HG03135 (cell line): Measurements from ENCODE around the gene MOSPD3.

ENCODE experiments used
- ATAC-seq: cut with Tn5 transposase; IDR thresholded peaks from one replicate; pipeline ENCODE4 v1.9.1; 2021; ENCODE audit warnings: mild to moderate bottlenecking, moderate library complexity; ENCODE audit not compliant: unreplicated experiment

Gene MOSPD3

DNA sequence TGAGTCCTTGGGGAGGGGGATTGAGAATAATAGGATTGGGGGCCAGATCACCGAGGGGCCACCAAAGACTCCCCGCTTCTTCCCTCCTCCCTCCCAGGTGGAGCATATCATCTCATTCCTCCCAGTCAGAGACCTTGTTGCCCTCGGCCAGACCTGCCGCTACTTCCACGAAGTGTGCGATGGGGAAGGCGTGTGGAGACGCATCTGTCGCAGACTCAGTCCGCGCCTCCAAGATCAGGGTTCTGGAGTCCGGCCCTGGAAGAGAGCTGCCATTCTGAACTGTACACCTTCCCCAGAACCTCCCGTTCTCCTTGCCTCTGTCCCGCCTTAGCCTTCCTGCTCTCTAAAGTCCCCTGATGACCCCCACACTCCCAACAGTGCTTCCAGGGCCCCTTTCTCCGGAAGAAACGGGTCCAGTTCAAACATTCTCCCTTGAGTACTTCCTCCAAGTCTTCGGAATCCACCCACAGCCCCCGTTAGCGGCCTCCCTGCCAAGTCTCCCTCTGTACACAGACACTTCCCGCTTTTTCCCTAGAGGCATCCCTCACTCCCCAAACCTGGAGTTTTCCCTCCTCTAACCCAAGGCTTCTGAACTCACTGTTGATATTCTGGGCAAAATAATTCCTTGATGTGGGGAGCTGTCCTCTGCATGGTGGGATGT lies 22.1 kb upstream of the MOSPD3 start:
- no peak for ATAC-seq

DNA sequence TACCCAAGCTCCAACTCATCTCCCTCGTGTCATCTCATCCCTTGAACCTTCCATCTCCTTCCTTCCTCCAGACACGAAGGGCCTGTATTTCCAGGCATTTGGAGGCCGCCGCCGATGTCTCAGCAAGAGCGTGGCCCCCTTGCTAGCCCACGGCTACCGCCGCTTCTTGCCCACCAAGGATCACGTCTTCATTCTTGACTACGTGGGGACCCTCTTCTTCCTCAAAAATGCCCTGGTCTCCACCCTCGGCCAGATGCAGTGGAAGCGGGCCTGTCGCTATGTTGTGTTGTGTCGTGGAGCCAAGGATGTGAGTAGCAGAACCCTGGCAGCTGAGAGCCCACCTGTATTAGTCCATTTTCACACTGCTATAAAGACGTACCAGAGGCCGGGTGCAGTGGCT lies 20.7 kb upstream of the MOSPD3 start:
- no peak for ATAC-seq

DNA sequence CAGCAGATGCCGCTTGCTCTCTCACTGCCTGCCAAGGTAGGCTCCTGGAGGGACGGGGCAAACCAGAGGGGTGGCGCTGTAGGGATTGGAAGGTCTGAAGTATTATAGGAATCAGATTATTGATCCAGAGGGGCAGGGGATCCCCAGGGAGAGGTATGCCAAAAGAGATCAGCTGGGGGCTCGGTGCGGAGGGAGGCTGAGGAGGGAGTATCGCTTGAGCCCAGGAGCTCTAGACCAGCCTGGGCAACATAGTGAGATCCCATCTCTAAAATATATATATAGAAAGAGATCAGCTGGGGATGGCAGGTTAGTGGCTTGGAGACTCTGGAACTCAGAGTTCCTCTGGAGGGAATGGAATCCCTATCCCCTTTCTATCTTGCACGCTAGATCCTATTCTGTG lies 17.2 kb upstream of the MOSPD3 start:
- no peak for ATAC-seq

DNA sequence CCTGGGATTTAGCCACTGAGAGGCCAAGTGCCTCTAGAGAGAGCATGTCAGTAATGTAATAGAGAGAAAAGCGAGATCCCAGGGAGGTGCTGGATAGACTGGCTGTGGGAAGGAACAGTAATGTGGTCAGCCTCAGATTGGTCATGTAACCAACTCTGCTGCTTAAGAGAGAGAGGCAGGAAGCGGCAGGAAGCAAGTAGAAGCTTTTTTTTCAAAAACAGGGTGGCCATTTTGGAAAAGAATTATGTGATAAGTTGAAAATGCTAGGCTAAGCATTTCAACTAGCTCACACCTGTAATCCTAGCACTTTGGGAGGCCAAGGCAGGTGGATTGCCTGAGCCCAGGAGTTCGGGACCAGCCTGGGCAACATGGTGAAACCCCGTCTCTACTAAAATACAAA lies 13.9 kb upstream of the MOSPD3 start:
- no peak for ATAC-seq

DNA sequence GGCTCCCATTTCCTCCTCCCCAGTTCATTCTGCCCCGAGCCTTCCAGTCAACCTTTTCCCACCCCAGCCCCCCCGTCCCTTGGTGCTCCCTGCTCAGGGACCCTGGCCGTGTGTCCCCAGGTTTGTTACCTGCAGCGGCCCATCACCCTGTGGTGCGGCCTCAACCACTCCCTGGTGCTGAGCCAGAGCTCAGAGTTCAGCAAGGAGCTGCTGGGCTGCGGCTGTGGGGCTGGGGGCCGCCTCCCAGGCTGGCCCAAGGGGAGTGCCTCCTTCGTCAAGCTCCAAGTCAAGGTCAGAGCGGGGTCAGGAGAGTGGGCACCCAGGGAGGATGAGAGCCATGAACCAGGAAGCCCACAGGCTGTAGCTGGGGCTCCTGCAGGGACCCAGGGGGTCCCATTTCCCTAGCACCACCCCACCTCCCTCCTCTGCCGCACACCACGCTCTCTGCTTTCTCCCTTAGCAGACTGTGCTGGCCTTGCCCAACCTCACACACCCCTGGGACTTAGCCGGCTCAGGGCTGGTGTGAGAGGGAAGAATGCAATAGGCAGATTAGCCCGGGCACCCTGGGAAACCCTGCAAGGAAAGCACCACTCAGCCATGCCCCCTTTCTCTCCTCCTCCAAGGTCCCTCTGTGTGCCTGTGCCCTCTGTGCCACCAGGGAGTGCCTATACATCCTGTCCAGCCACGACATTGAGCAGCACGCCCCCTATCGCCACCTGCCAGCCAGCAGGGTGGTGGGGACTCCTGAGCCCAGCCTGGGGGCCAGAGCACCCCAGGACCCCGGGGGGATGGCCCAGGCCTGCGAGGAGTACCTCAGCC lies 12.2 kb upstream of the MOSPD3 start:
- no peak for ATAC-seq

DNA sequence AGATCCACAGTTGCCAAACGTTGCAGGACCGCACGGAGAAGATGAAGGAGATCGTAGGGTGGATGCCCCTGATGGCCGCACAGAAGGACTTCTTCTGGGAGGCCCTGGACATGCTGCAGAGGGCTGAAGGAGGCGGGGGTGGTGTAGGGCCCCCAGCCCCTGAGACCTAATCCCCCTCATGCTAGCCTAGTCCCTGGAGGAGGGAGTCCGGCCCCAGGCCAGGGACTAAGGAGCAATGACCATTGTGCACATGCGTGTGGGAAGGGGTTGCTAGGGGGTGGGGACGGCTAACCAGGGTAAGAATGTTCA lies 11.7 kb upstream of the MOSPD3 start:
- no peak for ATAC-seq

DNA sequence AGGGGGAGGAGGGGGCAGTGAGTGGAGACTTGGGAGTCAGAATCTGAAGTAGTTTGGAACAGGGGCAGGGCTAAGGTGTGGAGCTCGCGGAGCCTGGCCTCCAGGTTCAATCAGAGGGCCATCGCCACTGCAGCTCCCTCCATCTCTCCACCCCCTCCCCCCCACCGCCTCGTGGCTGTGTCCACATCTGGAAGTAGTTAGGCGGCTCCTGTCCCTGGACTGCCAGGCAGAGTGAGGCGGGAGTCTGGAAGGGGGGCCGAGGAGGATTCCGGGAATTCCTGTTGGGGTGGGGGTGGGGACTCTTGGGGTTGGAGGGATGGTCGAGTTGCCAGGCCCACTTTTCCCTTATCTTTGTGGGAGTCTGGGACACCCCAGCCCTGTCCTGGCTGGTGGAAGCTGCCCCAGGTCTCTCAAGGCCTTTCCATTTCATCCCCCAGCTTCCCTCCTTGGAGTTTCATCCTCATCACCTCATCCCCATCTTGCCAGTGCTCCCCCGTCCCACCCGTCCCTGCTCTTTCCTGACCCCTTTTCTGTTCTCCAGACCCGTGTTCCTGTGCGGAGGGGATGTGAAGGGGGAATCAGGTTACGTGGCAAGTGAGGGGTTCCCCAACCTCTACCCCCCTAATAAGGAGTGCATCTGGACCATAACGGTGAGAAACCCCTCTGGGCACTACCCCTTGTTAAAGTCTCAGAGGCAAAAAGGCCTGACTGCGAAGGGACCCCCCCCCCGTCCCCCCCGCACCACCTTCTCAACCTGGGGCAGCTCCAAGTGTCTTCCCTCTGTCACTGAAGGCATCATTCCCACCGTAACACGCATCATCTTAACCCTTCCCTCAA lies 9.2 kb upstream of the MOSPD3 start:
- ATAC-seq = no peak

DNA sequence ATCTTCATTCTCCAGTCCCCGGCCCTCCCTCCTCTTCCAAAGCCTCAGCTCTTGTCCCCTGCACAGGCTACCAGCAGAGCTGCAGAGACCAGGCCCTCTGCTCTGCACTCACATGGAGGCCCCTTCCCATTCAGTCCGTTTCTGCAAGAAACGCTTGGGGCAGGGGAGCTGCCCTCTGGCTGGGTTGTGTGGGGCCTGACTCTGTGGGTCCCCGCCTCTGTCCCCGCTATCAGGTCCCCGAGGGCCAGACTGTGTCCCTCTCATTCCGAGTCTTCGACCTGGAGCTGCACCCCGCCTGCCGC lies 8.7 kb upstream of the MOSPD3 start:
- no peak for ATAC-seq

DNA sequence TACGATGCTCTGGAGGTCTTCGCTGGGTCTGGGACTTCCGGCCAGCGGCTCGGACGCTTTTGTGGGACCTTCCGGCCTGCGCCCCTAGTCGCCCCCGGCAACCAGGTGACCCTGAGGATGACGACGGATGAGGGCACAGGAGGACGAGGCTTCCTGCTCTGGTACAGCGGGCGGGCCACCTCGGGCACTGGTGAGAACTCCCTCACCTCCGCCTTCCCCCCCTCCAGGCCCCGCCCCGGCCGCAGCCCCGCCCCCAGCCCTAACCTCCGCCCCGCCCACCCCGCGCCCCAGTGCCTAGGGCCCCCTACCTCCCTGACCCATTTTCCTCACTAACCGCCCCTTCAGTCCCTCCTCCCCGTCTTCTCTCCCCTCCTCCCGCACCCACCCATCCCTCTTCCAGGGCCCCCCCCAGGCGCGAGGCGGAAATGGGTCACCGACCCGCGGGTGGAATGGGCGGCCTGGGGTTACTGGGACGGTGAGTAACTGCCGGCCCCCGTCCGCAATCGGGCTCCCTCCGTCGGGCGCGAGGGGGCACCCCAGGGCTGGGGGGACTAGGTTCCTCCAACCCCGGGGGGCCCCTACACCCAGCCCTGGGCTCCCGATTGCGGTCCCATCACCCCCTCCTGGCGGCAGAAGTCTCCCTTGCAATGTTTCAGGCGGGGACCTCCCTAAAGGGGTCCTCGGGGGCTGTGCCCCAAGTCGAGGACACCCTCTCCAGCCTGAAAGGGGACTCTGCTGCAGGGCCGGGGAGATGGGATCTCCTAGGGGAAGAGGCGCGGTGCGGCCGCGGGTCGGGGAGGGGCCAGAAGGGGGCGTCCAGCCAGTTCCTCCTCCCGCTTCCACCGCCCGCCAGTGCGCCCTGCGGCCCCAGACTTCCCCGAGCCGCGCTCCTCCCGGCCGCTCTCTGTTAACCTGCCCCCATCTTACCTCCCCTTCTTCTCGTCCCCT lies 8.0 kb upstream of the MOSPD3 start:
- ATAC-seq = no peak

DNA sequence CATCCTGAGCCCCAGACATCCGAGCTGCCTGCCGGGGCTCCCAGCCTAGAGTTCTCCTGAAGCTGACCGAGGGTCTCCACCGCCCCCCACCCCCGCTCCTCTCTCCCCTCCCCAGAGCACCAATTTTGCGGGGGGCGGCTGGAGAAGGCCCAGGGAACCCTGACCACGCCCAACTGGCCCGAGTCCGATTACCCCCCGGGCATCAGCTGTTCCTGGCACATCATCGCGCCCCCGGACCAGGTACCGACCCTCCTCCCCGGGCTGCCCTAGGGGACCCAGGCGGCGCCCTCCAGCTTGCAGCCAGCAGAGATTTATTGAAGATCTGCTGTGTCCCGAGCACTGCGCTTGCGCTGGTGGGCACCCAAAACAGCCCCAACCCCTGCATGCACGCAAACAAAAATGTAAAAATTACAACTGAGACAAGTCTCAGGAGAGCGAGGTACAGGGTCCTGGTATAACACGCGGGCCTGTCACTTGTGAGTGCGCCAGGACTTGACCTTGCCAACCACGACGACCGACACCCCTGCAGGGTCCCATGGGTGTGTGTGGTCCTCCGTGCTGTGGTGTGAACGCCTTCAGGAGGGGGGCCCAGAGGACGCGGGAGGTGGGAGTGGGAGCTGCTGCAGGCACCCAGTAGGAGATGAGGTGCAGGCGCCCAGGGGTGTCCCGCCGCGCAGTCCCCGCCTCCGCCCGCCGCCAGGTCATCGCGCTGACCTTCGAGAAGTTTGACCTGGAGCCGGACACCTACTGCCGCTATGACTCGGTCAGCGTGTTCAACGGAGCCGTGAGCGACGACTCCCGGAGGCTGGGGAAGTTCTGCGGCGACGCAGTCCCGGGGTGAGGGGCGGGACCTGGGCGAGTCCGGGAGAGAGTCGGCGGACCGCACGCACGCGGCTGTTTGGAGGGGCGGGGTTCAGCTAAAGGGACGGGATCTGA lies 7.1 kb upstream of the MOSPD3 start:
- no peak for ATAC-seq

DNA sequence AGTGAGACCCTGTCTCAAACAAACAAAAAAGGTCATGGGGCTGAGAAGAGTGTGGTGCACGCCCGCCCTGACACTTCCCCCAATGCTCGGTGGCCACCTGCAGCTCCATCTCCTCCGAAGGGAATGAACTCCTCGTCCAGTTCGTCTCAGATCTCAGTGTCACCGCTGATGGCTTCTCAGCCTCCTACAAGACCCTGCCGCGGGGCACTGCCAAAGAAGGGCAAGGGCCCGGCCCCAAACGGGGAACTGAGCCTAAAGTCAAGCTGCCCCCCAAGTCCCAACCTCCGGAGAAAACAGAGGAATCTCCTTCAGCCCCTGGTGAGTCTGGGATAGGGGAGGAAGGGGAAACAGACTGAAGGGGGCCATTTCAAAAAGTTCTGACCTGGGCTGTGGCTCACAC lies 6.0 kb upstream of the MOSPD3 start:
- ATAC-seq = no peak

DNA sequence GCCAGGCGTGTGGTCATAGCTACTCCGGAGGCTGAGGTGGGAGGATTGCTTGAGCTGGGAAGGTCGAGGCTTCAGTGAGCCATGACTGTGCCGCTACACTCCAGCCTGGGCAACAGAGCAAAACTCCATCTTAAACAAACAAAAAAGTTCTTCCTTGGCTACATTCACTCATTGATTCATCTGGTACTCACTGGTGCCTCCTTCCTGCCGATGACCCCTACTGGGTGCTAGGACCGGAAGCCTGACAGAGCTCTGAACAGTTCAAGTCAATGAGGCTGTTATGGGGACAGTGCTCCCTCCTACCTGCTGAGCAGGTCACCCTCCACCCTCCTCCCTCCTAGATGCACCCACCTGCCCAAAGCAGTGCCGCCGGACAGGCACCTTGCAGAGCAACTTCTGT lies 5.2 kb upstream of the MOSPD3 start:
- ATAC-seq = no peak

DNA sequence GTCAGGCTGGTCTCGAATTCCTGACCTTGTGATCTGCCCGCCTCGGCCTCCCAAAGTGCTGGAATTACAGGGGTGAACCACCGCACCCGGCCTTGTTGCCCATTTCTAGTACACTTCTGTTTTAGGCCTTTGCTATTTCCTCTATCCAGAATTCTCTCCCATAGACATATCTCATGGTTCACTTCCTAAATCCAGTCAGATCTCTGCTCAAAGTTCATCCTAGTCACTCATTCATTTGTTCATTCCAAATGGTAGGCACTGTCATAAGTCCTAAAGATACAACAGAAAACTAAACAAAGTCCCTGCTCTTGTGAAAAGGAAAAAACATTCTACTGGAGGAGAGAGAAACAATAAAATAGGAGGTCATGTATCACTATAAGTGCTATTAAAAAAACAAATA lies 2.4 kb upstream of the MOSPD3 start:
- no peak for ATAC-seq

DNA sequence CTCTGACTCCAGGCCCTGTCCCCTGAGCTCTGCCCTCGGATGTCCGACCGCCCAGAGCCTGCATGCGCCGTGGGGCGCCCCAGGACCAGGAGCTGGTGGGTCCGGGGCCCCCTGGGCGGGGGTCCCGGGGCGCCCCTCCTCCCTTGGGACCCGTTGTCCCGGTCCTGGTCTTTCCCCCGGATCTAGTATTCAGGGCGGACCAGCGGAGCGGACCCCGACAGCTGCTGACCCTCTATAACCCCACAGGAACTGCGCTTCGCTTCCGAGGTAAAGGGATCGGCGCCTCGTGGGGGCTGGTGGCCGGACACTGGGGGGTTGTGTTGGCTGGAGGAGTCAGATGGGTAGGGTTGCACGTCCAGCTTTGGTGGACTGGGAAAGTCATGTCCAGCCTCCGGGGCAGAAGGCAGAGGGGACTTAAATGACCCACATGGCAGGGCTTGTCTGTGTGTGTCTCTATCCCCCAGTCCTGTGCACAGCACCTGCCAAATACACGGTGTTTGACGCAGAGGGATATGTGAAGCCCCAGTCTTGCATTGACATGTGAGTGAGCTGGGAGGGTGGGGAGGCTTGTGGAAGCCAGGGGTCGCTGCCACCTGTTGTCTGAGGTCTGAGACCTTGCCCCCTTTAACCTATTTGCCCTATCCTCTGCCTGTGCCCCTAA lies 520 bp downstream of the MOSPD3 start:
- ATAC-seq = peak; percentile 4

DNA sequence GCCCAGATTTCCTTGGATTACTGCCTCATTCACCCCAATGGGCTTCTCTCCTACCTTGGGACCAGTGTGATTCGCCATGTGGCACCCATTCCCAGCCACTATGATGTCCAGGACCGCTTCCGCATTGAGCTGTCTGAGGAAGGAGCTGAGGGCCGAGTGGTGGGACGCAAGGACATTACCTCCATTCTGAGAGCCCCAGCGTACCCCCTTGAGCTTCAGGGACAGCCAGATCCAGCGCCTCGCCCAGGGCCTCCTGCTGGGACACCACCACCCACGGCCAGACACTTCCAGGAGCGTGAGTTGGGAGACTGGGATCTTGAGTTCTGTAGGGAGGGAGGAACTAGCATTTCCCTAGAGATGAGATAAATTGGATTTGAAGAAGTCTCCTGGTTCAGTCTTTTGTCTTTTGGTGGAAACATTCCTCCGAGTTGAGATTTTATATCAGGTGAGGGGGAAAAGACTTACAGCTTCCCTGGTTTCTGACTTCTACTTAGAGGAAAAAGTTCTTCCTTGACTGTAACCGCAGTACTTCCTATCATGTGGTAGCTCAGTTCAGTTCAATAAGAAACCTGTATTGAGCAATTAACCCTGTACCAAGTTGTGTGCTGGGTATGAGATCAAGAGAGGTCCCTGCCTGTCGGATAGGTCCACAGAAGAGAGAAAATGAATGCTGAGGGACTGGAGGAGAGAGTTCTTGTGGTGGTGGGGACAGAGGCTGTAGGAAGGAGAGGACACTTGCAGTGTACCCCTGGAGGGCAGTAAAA lies 1.3 kb downstream of the MOSPD3 start:
- ATAC-seq = no peak

DNA sequence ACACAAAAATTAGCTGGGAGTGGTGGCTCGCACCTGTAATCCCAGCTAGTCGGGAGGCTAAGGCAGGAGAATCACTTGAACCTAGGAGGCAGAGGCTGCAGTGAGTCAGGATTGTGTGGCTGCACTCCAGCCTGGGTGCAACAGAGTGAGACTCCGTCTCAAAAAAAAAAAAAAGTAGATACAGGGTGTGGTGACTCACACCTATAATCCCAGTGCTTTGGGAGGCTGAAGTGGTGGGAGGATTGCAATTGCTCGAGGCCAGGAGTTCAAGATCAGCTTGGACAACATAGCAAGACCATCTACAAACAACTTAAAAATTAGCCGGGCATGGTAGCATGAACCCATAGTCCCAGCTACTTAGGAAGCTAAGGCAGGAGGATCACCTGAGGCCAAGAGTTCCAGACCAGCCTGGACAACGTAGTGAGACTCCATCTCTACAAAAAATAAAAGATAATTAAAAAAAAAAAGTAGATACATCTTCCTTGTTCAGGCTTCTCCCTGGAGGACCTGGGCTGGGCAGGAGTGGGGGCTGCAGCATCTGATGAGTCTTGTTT lies 2.0 kb downstream of the MOSPD3 start:
- no peak for ATAC-seq

DNA sequence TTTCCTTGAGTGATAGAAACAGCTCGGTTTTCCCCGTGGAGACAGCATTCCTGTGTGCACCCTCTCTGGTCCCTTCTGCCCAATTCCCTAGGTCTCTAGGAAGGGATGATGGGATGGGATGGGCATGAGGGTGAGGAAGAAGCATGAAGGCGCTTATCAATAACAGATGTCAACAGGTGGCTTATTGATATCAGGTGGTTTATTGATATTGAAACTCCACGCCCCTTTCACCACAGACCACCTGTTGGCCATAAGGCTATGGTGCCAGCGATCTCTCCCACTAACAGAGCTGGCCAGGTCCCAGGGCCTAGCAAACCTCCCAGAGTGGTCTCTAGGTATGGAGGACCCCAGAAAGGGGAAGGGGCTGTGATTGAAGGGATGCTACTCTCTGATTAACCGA lies 7.9 kb downstream of the MOSPD3 start:
- no peak for ATAC-seq

DNA sequence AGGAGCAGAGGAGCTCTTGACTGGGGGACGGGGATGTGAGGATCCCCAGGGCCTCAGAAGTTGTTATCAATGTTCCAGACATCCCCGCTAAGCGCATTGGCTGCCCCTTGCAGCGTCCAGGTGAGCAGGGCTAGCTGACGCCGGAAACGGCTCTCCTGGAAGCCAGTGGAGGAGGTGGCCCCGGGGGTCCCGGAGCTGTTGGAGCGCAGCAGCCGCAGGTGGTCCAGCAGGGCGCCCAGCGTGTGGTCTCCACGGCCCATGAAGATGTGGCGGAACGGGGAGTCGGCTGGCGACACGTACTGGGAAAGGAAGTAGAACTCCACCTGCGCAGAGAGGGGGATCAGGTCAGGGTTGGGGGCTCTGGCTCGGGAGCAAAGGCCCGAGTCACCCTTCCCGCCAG lies 8.5 kb downstream of the MOSPD3 start:
- no peak for ATAC-seq
